ENCODE measurements around the gene SLC6A3.

SLC6A3 gene

GRCh38 chr5:1362242-1363015, 82.8 kb downstream of the SLC6A3 start:
- TF ChIP-seq CTCF (IDR thresholded peaks at IDR 0.05) = no peak

GRCh38 chr5:1360861-1361260, 84.4 kb downstream of the SLC6A3 start:
- TF ChIP-seq CTCF (IDR thresholded peaks at IDR 0.05) = no peak

GRCh38 chr5:1359713-1360112, 85.5 kb downstream of the SLC6A3 start:
- no peak for TF ChIP-seq CTCF (IDR thresholded peaks at IDR 0.05)

- TF ChIP-seq CTCF (IDR thresholded peaks at IDR 0.05) = no peak
Measured at GRCh38 chr5:1359031-1359645, 86.1 kb downstream of the SLC6A3 start.

GRCh38 chr5:1358726-1359025, 86.6 kb downstream of the SLC6A3 start:
- TF ChIP-seq CTCF (IDR thresholded peaks at IDR 0.05) = no peak

- TF ChIP-seq CTCF (IDR thresholded peaks at IDR 0.05) = no peak
Measured at GRCh38 chr5:1357946-1358725, 87.1 kb downstream of the SLC6A3 start.

GRCh38 chr5:1356873-1357787, 88.1 kb downstream of the SLC6A3 start:
- TF ChIP-seq CTCF (IDR thresholded peaks at IDR 0.05) = no peak

Measured in LNCAP (cell line).